ENCODE results near the gene ZNF302. TPM values are rescaled to one million over a fixed set of nuclear protein-coding genes. Genes with fewer than 3 reads are reported as not detected.

ZNF302 gene
- total and polyA plus RNA-seq, 2 experiments from 2014 or later = 16.6 to 27.4 TPM

DNA sequence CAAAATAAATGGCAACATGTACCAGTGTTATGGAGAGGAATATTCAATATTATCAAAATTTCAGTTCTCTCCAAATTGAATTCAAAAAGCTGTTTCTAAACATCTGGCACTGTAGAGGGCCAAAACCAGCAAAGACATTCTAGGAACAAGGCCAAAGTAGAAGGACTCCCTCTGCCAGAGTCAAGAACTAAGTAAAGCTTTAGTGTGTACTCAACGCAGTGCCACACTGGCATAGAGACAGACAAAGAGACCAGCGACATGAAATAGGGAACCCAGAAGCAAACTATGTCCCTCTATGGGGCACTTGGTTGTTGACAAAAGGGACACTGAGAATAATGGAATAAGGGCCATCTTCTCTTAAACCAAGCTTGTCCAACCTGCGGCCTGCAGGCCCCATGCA, 16.1 kb upstream of the ZNF302 start:
- Histone ChIP-seq H3K79me2 (replicated peaks; ENCODE audit: insufficient read depth) (no peaks in the 10 kb centered on the region), H4K20me1 (replicated peaks; ENCODE audit: insufficient read depth) (no peaks in the 10 kb centered on the region), H2AFZ (no peak overlapping the region), H3F3A (replicated peaks; ENCODE audit: low read depth) (no peaks in the 10 kb centered on the region), H3K27me3 (ENCODE audit: insufficient read depth) (no peaks in the 10 kb centered on the region), H3K4me3 (no peak overlapping the region), H3K4me1 (ENCODE audit: insufficient read depth) (0 out of 2 replicates have a peak, but pooled peaks cover 3% of the 10 kb centered on the region), H3K9me2 (ENCODE audit: insufficient read depth) (no peaks in the 10 kb centered on the region), H3K36me3 (ENCODE audit: insufficient read depth) (no peaks in the 10 kb centered on the region), H3K4me2 (no peak overlapping the region), H3K27ac (ENCODE audit: low read depth) (no peak overlapping the region)
- TF ChIP-seq, protein P1, sequence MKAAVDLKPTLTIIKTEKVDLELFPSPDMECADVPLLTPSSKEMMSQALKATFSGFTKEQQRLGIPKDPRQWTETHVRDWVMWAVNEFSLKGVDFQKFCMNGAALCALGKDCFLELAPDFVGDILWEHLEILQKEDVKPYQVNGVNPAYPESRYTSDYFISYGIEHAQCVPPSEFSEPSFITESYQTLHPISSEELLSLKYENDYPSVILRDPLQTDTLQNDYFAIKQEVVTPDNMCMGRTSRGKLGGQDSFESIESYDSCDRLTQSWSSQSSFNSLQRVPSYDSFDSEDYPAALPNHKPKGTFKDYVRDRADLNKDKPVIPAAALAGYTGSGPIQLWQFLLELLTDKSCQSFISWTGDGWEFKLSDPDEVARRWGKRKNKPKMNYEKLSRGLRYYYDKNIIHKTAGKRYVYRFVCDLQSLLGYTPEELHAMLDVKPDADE (IDR thresholded peaks at IDR 0.05) = no peak
- TF ChIP-seq STAT1 (IDR thresholded peaks at IDR 0.05; ENCODE audit: unreplicated experiment) (no peak), NANOG (IDR thresholded peaks at IDR 0.05; ENCODE audit: borderline replicate concordance) (no peak), CREB1 (CRISPR knock-in tag; IDR thresholded peaks at IDR 0.05; ENCODE audit: low read depth) (no peak), ZNF114 (CRISPR knock-in tag; IDR thresholded peaks at IDR 0.05) (no peak)
- DNase-seq (ENCODE audit: low spot score) (no peak), ATAC-seq (no peak)
- H3K36me3 Mint-ChIP-seq (ENCODE audit: low read depth) = peaks cover 4% of the 10 kb centered on the region; the same call in 1 of the 3 replicates
- peaks cover 14% of the 10 kb centered on the region; the same call in 2 of the 3 replicates for H3K9me3 Mint-ChIP-seq
- H3K4me3 Mint-ChIP-seq = no peak overlapping the region
- H3K4me1 Mint-ChIP-seq = peaks cover 7% of the 10 kb centered on the region; the same call in 1 of the 3 replicates
- peaks cover 6% of the 10 kb centered on the region for H3K27me3 Mint-ChIP-seq (ENCODE audit: insufficient read depth, low read depth, poor library complexity)
- no peak overlapping the region for H3K27ac Mint-ChIP-seq

GRCh38 chr19:34662919-34663318, 14.6 kb upstream of the ZNF302 start:
- ATAC-seq (peak; percentile 79), DNase-seq (ENCODE audit: low spot score) (peak; percentile 90)
- Histone ChIP-seq H3K4me3 (no peak overlapping the region), H3K4me2 (no peak overlapping the region), H3K79me2 (replicated peaks; ENCODE audit: insufficient read depth) (no peaks in the 10 kb centered on the region), H3K27ac (ENCODE audit: low read depth) (no peak overlapping the region), H3K4me1 (ENCODE audit: insufficient read depth) (peaks cover 3% of the 10 kb centered on the region; the same call in 1 of the 2 replicates), H4K20me1 (replicated peaks; ENCODE audit: insufficient read depth) (no peaks in the 10 kb centered on the region), H3F3A (replicated peaks; ENCODE audit: low read depth) (no peaks in the 10 kb centered on the region), H3K9me2 (ENCODE audit: insufficient read depth) (no peaks in the 10 kb centered on the region), H3K36me3 (ENCODE audit: insufficient read depth) (no peaks in the 10 kb centered on the region), H2AFZ (no peak overlapping the region), H3K27me3 (ENCODE audit: insufficient read depth) (no peaks in the 10 kb centered on the region)
- Mint-ChIP-seq H3K27me3 (ENCODE audit: insufficient read depth, low read depth, poor library complexity) (peaks cover 10% of the 10 kb centered on the region), H3K36me3 (ENCODE audit: low read depth) (peaks cover 4% of the 10 kb centered on the region; the same call in 1 of the 3 replicates), H3K27ac (no peak overlapping the region), H3K4me1 (peaks cover 19% of the 10 kb centered on the region), H3K9me3 (peaks cover 10% of the 10 kb centered on the region; the same call in 2 of the 3 replicates), H3K4me3 (no peak overlapping the region)
- no peak for TF ChIP-seq NANOG (IDR thresholded peaks at IDR 0.05; ENCODE audit: borderline replicate concordance)
- TF ChIP-seq ZNF114 (CRISPR knock-in tag; IDR thresholded peaks at IDR 0.05) = no peak
- TF ChIP-seq STAT1 (IDR thresholded peaks at IDR 0.05; ENCODE audit: unreplicated experiment) = no peak
- no peak for TF ChIP-seq EZH2 (IDR thresholded peaks at IDR 0.05; ENCODE audit: low read depth, unreplicated experiment)
- TF ChIP-seq, protein P1 (IDR thresholded peaks at IDR 0.05) = no peak
- TF ChIP-seq, protein P2, sequence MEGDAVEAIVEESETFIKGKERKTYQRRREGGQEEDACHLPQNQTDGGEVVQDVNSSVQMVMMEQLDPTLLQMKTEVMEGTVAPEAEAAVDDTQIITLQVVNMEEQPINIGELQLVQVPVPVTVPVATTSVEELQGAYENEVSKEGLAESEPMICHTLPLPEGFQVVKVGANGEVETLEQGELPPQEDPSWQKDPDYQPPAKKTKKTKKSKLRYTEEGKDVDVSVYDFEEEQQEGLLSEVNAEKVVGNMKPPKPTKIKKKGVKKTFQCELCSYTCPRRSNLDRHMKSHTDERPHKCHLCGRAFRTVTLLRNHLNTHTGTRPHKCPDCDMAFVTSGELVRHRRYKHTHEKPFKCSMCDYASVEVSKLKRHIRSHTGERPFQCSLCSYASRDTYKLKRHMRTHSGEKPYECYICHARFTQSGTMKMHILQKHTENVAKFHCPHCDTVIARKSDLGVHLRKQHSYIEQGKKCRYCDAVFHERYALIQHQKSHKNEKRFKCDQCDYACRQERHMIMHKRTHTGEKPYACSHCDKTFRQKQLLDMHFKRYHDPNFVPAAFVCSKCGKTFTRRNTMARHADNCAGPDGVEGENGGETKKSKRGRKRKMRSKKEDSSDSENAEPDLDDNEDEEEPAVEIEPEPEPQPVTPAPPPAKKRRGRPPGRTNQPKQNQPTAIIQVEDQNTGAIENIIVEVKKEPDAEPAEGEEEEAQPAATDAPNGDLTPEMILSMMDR (conservative IDR thresholded peaks at IDR 0.05; ENCODE audit: low read depth in 2 of 2) = peak; percentile 78 to 84
- TF ChIP-seq JUNB (IDR thresholded peaks at IDR 0.05; ENCODE audit: unreplicated experiment) = no peak
- 0 out of 2 replicates have a peak, but pooled peaks have one; percentile 8 for TF ChIP-seq CREB1 (CRISPR knock-in tag; IDR thresholded peaks at IDR 0.05; ENCODE audit: low read depth)
- TF ChIP-seq ZNF331 (CRISPR knock-in tag; IDR thresholded peaks at IDR 0.05; ENCODE audit: low read depth) = no peak
- no peak for TF ChIP-seq POLR2AphosphoS5 (IDR thresholded peaks at IDR 0.05; ENCODE audit: low read depth)
- TF ChIP-seq, protein P3, sequence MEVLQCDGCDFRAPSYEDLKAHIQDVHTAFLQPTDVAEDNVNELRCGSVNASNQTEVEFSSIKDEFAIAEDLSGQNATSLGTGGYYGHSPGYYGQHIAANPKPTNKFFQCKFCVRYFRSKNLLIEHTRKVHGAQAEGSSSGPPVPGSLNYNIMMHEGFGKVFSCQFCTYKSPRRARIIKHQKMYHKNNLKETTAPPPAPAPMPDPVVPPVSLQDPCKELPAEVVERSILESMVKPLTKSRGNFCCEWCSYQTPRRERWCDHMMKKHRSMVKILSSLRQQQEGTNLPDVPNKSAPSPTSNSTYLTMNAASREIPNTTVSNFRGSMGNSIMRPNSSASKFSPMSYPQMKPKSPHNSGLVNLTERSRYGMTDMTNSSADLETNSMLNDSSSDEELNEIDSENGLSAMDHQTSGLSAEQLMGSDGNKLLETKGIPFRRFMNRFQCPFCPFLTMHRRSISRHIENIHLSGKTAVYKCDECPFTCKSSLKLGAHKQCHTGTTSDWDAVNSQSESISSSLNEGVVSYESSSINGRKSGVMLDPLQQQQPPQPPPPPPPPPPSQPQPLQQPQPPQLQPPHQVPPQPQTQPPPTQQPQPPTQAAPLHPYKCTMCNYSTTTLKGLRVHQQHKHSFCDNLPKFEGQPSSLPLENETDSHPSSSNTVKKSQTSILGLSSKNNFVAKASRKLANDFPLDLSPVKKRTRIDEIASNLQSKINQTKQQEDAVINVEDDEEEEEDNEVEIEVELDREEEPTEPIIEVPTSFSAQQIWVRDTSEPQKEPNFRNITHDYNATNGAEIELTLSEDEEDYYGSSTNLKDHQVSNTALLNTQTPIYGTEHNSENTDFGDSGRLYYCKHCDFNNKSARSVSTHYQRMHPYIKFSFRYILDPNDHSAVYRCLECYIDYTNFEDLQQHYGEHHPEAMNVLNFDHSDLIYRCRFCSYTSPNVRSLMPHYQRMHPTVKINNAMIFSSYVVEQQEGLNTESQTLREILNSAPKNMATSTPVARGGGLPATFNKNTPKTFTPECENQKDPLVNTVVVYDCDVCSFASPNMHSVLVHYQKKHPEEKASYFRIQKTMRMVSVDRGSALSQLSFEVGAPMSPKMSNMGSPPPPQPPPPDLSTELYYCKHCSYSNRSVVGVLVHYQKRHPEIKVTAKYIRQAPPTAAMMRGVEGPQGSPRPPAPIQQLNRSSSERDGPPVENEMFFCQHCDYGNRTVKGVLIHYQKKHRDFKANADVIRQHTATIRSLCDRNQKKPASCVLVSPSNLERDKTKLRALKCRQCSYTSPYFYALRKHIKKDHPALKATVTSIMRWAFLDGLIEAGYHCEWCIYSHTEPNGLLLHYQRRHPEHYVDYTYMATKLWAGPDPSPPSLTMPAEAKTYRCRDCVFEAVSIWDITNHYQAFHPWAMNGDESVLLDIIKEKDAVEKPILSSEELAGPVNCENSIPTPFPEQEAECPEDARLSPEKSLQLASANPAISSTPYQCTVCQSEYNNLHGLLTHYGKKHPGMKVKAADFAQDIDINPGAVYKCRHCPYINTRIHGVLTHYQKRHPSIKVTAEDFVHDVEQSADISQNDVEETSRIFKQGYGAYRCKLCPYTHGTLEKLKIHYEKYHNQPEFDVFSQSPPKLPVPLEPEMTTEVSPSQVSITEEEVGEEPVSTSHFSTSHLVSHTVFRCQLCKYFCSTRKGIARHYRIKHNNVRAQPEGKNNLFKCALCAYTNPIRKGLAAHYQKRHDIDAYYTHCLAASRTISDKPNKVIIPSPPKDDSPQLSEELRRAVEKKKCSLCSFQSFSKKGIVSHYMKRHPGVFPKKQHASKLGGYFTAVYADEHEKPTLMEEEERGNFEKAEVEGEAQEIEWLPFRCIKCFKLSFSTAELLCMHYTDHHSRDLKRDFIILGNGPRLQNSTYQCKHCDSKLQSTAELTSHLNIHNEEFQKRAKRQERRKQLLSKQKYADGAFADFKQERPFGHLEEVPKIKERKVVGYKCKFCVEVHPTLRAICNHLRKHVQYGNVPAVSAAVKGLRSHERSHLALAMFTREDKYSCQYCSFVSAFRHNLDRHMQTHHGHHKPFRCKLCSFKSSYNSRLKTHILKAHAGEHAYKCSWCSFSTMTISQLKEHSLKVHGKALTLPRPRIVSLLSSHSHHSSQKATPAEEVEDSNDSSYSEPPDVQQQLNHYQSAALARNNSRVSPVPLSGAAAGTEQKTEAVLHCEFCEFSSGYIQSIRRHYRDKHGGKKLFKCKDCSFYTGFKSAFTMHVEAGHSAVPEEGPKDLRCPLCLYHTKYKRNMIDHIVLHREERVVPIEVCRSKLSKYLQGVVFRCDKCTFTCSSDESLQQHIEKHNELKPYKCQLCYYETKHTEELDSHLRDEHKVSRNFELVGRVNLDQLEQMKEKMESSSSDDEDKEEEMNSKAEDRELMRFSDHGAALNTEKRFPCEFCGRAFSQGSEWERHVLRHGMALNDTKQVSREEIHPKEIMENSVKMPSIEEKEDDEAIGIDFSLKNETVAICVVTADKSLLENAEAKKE (CRISPR knock-in tag; IDR thresholded peaks at IDR 0.05) = no peak
